Stimulated activated CD4-positive, alpha-beta T cell treated with anti-CD3 and anti-CD28 coated beads, TNF-alpha, amount 100 ng/mL, for 4 hours (primary cell): ENCODE results near the gene CACNA1H.
"Not testable (repeated sequence)": the region's sequence is repeated elsewhere in the genome, so short reads cannot be mapped to it uniquely, and the experiment has no call there.

Experiments
- DNase-seq, 3 experiments: peaks; one replicate each; pipeline ENCODE4 v3.0.0-alpha.2; 2020; ENCODE audit warnings: low read depth in 3 of 3

The CACNA1H gene

DNA sequence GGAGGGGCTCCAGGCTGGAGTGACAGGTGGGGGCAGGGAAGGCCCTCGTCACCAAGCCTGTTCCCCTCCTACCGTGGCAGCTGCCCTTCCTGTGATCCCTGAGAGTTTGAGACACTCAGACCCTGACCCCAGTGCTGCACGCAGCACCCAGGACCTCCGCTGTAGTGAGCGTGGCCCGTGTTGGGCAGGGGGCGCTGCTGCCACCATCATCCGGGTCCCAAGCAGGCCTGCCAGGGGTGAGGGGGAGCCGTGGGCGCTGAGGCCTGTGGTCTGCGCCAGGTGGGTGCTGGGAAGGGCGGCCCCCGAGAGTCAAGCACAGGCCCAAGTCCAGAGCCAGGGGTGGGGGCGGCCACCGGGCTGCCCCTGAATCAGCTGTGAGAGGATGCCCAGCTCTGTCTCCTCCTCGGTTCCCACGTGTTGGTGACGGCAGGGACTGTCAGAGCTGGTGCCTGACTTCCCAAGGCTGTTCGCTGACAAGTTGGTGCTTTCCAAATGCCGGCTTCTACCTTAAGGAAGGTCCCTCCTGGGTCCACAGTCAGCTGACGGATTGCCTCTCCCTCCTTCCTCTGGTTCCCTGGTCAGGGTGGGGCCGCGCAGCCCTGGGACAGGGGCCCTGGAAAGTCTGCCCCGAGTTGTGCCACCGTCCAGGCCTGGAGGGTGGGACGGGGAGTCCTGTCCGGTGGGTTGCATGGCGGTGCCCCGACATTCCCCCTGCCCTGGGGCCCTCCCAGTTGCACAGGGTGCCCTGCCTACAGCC is 41.1 kb downstream of the CACNA1H start:
- DNase-seq, result no peak

DNA sequence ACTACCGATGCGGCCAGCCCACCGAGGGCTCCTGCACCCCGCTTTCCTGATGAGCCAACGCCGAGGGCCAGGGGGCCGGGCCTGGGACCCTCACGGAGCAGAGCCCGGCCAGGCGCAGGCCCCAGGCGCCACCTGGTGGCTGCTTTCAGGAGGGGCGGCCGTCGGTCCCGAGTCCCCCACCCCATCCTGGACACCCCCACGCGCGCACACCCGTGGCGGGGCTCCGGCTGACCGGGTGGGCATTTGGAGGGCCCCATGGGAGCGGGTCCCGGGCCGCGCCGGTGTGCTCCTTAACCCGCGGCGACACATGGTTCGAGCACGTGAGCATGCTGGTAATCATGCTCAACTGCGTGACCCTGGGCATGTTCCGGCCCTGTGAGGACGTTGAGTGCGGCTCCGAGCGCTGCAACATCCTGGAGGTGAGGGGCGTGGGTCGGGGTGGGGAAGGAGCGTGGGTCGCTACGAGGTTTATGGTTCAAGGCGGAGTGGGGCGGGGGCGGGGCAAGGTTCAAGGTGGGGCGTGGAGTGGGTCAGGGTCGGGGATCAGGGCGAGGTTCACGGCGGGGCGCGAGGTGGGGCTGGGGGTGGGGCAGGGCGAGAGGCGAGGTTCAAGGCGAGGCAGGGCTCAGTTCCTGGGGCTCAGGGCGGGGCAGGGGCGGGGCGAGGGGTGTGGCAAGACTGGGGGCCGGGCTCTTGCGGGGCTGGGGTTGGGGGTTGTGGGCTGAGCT is 41.9 kb downstream of the CACNA1H start:
- DNase-seq, result peak in 1 of 3 experiments; percentile 8

- no peak for DNase-seq
These were observed 42.4 kb downstream of the CACNA1H start for GRCh38 chr16:1195393-1195666.

DNA sequence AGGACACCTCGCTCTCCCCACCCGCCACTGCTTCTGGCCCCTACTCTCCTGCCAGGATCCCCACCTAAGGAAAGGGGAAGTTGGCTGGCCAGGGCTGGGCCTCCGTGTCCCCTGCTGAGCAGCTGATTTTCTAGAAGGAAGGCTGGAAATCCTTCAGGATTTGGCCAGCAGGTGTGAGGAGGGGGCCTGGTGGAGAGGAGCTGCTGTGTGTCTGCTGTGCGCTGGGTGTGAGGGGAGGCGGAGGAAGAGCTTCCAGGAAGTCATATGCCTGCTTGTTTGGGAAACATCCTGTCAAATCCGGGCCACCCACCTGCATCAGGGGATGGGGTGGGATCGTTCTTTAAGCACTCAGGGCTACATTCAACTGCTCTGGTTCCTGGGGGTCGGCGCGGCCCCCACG is 43.6 kb downstream of the CACNA1H start:
- DNase-seq, result no peak

DNA sequence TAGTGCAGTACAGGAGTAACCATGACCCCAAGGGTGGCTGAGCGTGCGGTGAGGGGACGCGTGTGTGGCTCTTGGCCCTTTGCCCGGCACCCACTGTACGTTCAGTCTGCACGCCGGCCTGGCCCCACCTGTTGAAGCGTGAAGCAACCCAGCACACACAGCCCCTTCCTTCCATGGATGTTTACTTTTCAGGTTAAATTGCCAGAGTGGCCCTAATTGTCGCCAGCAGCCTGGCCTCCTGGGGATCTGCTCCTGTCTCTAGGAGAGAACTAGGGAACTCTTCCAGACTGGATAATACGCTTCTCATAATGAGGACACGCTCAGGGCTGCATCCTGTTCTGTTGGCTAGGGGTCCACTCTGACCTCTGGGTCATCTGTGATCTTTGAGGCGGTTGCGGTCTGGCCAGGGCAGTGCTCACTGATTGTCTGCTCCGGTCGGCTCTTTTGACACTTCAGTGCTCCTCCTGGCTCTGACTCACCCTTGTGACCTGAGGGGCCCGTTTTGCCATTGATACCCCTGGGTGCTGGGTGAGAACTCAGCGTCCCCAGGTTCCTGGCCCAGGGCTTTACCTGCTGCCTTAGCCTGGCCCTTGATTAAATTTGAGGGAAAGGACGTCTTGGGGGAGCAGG is 44.4 kb downstream of the CACNA1H start:
- no peak for DNase-seq

DNA sequence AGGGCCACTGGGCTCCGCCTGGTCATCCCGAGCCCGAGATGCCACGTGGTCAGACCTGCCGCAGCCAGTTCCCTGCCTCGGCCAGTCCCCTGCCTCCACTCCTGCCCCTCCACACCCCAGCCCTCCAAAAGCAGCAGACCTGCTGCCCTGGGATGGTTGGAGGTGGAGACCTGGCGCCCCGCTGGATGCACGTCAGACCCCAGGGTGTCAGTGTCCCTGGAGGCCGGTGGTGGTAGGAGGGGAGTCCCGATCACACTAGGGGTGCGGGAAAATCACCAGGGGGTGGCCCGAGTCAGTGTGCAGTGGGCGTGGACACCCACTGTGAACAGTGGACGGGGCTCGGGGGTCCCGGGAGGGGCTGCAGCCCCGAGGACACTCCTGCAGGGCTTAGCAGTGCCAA is 45.3 kb downstream of the CACNA1H start:
- no peak for DNase-seq

DNA sequence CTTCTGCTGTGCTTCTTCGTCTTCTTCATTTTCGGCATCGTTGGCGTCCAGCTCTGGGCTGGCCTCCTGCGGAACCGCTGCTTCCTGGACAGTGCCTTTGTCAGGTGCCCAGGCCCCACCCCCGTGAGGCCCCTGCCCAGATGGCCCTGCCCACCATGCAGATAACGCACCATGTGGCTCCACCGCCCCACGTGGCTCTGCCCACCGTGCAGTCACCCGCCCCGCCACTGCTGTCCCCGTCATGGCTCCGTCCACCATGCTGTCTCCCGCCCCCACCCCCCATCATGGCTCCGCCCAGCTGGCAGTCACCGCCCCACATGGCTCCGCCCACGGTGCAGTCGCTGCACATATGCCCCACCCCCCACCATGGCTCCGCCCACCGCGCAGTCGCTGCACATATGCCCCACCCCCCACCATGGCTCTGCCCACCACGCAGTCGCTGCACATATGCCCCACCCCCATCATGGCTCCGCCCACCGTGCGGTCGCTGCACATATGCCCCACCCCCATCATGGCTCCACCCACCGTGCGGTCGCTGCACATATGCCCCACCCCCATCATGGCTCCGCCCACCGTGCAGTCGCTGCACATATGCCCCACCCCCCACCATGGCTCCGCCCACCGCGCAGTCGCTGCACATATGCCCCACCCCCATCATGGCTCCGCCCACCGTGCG is 45.9 kb downstream of the CACNA1H start:
- not testable (repeated sequence) for DNase-seq

DNA sequence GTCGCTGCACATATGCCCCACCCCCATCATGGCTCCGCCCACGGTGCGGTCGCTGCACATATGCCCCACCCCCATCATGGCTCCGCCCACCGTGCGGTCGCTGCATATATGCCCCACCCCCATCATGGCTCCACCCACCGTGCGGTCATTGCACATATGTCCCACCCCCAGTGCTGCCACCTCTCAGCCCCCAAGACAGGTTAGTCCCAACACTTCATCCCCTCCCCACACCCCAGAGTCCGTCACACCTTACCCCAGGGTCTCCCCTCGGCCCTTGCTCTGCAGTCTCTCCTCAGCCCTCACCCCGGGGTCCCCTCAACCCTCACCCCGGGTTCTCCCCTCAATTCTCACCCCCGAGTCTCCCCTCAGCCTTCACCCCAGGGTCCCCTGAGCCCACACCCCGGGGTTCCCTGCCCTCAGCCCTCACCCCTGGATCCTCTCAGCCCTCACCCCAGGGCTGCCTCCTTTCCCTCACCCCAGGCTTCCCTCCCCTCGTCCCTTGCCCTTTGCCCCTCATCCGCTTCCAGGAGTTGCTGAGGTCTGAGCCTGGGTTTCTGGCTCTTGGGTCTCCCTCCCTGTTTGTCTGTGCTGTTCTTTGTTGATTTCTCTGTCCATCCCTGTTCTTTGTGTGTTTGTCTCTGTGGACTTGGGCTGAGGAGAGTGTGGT is 46.6 kb downstream of the CACNA1H start:
- DNase-seq, result no peak

DNA sequence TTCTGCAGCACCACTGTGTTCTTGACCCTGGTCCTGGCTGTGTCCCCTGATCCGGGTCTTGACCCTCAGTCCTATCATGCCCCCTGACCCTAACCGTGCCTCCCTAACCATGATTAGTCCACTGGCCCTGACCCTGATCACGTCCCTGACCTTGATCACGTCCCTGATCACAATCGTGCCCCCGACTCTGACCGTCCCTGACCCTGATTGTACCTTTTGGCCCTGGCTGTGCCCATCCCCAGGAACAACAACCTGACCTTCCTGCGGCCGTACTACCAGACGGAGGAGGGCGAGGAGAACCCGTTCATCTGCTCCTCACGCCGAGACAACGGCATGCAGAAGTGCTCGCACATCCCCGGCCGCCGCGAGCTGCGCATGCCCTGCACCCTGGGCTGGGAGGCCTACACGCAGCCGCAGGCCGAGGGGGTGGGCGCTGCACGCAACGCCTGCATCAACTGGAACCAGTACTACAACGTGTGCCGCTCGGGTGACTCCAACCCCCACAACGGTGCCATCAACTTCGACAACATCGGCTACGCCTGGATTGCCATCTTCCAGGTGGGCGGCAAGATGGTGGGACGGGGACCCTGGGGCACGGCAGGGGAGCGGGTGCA is 47.2 kb downstream of the CACNA1H start:
- no peak for DNase-seq

GRCh38 chr16:1201444-1201843 is 48.5 kb downstream of the CACNA1H start:
- DNase-seq, result no peak

DNA sequence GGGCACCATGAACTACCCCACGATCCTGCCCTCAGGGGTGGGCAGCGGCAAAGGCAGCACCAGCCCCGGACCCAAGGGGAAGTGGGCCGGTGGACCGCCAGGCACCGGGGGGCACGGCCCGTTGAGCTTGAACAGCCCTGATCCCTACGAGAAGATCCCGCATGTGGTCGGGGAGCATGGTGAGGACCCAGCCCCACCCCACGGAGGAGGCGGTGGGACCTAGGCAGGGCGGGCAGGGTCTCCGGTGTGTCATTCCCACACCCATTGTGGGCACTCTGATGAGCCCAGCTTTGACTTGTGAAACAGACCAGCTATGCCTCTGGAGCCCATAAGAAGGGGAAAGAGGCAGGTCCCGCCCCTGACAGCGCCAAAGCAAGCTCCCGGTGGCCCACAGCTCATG is 49.4 kb downstream of the CACNA1H start:
- no peak for DNase-seq

DNA sequence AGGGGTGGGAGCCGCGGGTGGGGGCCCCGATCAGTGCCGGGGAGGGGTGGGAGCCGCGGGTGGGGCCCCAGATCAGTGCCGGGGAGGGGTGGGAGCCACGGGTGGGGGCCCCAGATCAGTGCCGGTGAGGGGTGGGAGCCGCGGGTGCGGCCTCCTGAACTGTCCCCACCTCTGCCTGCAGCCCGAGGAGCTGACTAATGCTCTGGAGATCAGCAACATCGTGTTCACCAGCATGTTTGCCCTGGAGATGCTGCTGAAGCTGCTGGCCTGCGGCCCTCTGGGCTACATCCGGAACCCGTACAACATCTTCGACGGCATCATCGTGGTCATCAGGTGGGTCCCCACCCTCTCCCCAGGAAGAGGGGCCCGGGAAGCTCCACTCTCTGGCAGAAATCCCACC is 52.0 kb downstream of the CACNA1H start:
- no peak for DNase-seq

- no peak for DNase-seq
These were observed 53.4 kb downstream of the CACNA1H start for GRCh38 chr16:1206326-1206725.

DNA sequence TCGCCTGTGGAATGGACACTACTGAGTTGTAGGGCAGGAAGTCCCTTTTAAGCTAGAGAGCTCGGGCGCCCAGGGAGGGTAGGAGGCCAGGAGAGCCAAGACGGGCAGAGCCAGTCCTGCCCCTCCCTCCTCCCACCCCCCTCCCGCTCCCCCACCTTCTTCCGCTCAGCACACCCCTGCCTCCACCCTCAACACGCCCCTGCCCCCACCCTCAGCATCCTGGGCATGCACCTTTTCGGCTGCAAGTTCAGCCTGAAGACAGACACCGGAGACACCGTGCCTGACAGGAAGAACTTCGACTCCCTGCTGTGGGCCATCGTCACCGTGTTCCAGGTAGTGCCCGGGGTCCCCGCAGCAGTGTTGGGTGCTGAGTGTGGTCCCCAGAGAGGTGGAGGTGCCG is 53.9 kb downstream of the CACNA1H start:
- no peak for DNase-seq

DNA sequence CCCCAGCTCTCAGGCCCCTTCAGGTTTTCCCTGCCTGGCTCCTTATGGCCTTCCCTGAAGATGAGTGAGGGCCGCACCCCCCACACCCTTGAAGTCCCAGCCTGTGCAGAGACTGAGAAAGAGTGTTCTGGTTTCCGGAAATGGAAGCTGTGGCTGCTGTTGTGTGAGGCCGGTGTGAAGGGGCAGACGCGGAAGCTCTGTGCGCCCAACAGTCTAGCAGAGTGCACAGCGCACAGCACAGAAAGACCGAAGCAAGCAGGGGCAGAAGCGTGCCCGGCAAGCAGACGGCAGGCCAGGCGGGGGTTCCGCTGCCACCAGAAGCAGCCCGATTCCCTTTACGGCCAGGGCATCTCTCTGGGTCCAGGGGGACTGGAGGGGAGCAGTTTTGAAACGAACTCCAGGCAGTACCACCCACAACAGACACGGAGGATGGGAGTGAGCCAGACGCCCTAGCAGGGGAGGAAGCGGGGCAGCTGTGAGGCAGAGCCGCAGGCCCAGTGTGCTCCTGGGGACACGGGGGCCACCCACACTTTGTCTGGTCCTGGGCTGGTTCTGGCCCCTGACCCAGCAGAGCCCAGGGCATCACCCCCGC is 55.4 kb downstream of the CACNA1H start:
- no peak for DNase-seq

- DNase-seq, result no peak
These were observed 56.2 kb downstream of the CACNA1H start for GRCh38 chr16:1209081-1209480.

- no peak for DNase-seq
These were observed 57.6 kb downstream of the CACNA1H start for GRCh38 chr16:1210461-1210860.

GRCh38 chr16:1211451-1212268 is 58.8 kb downstream of the CACNA1H start:
- DNase-seq, result no peak

DNA sequence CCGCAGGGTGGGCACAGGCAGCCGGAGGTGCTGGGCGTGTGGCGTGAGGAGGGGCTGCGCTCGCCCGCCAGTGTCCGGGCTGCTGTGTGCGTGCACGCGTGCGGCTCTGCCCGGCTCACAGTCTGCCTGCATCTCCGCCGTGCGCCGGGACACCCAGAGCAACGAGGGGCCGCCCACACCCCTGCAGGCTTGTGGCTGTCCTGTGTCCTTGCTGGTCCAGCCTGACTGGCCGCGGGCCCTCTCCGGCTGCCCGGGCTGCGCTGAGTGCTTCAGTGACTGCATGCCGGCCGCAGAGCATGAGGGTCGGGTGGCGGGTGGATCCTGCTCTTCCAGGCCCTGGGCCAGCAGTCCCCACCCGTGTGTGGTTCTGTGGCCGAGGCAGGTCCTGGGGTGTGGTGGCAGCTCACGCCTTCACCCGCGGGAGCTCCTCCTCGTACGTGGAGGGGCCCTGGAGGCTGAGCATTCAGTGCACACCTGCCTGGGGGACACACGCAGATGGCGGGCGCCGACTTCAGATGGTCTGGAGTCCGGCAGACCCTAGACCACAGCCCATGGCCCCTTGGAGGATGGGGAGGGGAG is 59.8 kb downstream of the CACNA1H start:
- no peak for DNase-seq

DNA sequence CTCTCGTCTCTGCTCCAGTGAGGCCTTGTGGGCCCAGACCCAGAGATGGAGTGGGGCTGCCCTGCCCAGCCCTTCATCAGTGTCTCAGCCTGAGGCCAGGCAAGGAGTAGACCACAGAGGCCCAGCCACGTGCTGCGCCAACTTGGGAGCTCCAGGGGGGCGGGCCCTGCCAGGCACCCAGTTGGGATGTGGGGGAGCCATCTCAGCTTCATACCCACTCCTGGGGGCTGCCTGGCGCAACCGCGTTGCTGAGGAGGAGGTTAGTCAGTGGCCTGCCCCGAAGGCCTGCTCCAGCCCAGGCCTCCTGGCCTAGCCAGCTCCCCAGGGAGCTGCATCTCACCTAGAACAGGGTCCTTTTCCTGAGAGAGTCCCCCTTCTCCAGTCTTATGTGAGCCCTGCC is 60.3 kb downstream of the CACNA1H start:
- no peak for DNase-seq
